ENCODE data around the gene LMAN1. TPM values are rescaled to one million over a fixed set of nuclear protein-coding genes. Genes with fewer than 3 reads are reported as not detected.

Gene LMAN1
- total RNA-seq, 1 donor from 2014 or later, result 82.5 TPM

DNA sequence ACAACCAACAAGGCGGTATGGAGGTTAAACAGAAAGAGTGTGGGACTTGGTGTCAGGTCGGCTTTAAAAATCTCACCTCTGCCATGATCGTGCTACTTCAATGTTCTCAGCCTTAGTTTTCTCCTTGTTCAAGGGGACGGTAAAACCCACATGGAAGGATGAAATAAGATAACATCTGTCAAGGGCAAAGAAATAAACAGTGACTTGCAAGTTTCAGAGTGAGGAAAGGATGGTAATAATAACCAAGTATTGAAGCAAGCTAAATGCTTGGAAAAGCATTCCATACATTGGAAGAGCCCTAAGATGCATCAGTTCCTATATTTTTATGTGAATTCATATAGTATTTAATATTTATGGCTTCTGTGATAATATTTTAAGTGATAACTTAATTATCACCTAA lies 29.8 kb upstream of the LMAN1 start:
- no peak for DNase-seq (ENCODE audit: extremely low spot score, unreplicated experiment)
- Mint-ChIP-seq H3K9me3 (no peaks in the 10 kb centered on the region), H3K27me3 (no peaks in the 10 kb centered on the region), H3K4me1 (ENCODE audit: unreplicated experiment) (peaks cover 25% of the 10 kb centered on the region), H3K27ac (no peak overlapping the region), H3K4me3 (no peak overlapping the region), H3K36me3 (no peaks in the 10 kb centered on the region)
- TF ChIP-seq, protein P1, sequence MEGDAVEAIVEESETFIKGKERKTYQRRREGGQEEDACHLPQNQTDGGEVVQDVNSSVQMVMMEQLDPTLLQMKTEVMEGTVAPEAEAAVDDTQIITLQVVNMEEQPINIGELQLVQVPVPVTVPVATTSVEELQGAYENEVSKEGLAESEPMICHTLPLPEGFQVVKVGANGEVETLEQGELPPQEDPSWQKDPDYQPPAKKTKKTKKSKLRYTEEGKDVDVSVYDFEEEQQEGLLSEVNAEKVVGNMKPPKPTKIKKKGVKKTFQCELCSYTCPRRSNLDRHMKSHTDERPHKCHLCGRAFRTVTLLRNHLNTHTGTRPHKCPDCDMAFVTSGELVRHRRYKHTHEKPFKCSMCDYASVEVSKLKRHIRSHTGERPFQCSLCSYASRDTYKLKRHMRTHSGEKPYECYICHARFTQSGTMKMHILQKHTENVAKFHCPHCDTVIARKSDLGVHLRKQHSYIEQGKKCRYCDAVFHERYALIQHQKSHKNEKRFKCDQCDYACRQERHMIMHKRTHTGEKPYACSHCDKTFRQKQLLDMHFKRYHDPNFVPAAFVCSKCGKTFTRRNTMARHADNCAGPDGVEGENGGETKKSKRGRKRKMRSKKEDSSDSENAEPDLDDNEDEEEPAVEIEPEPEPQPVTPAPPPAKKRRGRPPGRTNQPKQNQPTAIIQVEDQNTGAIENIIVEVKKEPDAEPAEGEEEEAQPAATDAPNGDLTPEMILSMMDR (conservative IDR thresholded peaks at IDR 0.05), result no peak

DNA sequence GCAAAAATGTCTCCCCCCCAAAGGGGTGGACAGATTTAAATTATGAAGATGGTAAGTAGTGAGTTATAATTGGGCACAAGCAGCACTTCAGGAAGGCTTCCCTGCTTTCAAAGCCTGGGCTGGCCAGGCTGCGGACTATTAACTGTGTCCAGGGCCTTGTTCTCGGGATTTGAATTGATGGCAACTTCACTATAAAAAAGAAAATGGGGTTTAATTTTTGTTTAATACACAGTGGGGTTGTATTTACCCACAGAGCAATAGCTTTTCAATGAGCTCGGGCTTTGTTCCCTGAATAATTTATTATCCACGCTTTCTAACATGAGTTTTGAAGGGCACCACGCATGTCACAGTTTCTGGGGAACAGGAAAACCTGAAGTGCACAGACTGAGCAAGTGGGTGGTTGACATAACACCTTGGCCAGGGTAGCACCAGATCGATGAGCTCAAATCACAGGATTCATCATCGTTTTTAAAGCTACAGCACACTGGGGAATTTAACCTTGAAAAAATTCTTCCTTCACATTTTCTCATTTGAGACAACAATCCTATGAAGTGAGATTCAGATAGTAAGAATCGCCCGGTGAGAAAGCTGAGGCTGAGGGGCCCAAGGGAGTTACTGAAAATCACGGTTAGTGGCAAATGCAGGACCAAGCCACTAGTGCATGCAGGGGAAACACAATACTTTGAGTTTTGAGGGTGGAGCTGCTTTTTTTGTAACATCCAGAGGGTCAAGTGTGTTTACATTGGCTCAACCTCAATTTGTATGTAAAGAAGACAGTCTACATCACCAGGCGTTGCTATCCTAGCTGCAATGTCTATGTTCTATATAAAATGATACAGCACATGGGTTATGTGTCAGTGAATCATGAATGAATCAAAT lies 28.9 kb upstream of the LMAN1 start:
- no peaks in the 10 kb centered on the region for H3K36me3 Mint-ChIP-seq
- no peaks in the 10 kb centered on the region for H3K27me3 Mint-ChIP-seq
- H3K9me3 Mint-ChIP-seq, result no peaks in the 10 kb centered on the region
- no peak overlapping the region for H3K27ac Mint-ChIP-seq
- H3K4me1 Mint-ChIP-seq (ENCODE audit: unreplicated experiment), result peaks cover 25% of the 10 kb centered on the region
- H3K4me3 Mint-ChIP-seq, result no peak overlapping the region
- TF ChIP-seq, protein P1 (conservative IDR thresholded peaks at IDR 0.05), result no peak
- DNase-seq (ENCODE audit: extremely low spot score, unreplicated experiment), result no peak

DNA sequence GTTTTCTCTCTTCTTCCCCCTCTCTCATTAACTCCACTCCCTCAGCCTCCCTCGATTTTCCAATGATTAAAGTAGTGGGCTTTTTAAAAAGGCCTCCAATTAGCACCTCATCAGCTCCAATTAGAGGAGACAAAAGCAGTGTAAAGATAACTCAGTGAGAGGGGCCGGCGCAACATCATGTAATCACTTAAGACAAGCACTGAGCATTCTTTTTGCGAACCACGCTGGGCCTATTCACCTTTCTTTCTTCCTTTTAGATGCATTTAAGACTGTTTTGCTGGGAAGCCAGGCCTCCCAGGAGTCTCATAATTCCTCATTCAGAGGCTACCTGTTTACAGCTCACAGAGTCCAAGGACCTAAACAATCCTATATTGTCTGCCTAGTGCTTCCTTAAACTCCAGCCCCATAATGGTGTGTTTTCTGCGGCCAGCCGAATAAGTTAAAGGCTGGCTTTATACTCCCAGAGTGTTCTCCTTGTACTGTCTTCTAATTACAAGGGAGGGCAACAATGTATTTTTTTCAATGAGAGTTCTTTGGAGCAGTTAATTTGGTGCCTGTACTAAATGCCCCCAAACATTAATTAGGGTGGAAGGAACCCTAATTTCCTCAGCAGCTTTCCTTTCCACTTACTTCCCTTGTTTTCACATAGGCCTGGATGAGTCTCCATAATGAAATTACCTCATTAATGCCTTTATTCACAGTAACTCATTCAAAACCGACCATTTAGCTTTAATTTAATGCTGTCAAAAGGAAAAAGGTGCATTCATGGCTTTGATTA lies 28.0 kb upstream of the LMAN1 start:
- no peak overlapping the region for H3K4me3 Mint-ChIP-seq
- no peaks in the 10 kb centered on the region for H3K36me3 Mint-ChIP-seq
- TF ChIP-seq, protein P1 (conservative IDR thresholded peaks at IDR 0.05), result no peak
- DNase-seq (ENCODE audit: extremely low spot score, unreplicated experiment), result no peak
- H3K27ac Mint-ChIP-seq, result no peak overlapping the region
- peaks cover 25% of the 10 kb centered on the region for H3K4me1 Mint-ChIP-seq (ENCODE audit: unreplicated experiment)
- H3K9me3 Mint-ChIP-seq, result no peaks in the 10 kb centered on the region
- no peaks in the 10 kb centered on the region for H3K27me3 Mint-ChIP-seq

DNA sequence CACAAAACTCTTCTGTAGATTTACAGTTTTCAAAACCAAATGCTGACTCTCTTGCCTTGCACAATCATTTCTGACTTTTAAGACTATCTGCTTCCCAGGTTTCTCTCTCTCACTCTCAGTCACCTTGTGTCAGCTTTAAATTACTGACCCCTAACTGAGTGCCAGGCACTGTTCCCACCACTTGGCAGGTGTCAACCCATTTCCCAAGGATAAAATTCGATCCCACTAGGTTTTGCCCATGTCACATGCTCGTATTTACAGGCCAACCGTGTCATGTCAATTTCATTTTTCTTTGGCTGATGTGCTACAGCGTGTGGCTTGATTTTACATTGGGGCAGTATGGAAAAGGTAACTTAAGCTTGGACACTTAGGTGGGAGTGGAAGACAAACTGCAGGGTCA lies 26.1 kb upstream of the LMAN1 start:
- no peak overlapping the region for H3K27ac Mint-ChIP-seq
- no peaks in the 10 kb centered on the region for H3K27me3 Mint-ChIP-seq
- TF ChIP-seq, protein P1 (conservative IDR thresholded peaks at IDR 0.05), result no peak
- H3K4me1 Mint-ChIP-seq (ENCODE audit: unreplicated experiment), result peaks cover 25% of the 10 kb centered on the region
- no peak overlapping the region for H3K4me3 Mint-ChIP-seq
- no peaks in the 10 kb centered on the region for H3K9me3 Mint-ChIP-seq
- no peak for DNase-seq (ENCODE audit: extremely low spot score, unreplicated experiment)
- H3K36me3 Mint-ChIP-seq, result no peaks in the 10 kb centered on the region

DNA sequence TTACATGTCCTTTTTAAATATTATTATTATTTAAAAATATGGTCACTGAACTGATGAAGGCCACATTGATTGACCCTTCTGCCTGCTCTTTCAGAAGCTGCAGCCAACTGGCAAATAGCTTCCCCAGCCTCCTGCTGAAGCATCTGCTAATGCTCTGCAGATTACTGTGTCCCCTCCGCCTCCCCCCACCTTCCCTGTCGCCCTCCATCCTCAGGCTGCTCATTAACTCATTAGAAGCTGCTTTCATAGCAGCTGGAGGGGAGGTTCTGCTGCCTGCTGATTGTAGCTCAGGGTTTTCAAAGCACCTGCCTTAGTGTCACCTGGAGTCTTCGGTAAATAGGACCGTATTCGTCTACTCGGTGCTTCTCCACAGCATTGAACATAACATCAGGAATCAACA lies 24.8 kb upstream of the LMAN1 start:
- DNase-seq (ENCODE audit: extremely low spot score, unreplicated experiment), result no peak
- H3K4me1 Mint-ChIP-seq (ENCODE audit: unreplicated experiment), result peaks cover 23% of the 10 kb centered on the region
- TF ChIP-seq, protein P1 (conservative IDR thresholded peaks at IDR 0.05), result no peak
- H3K9me3 Mint-ChIP-seq, result no peaks in the 10 kb centered on the region
- H3K36me3 Mint-ChIP-seq, result peaks cover 4% of the 10 kb centered on the region
- H3K27me3 Mint-ChIP-seq, result peaks cover 4% of the 10 kb centered on the region
- no peak overlapping the region for H3K4me3 Mint-ChIP-seq
- no peak overlapping the region for H3K27ac Mint-ChIP-seq
